GM12801 (cell line): ENCODE data around the gene SYT5.

Source experiments
- TF ChIP-seq, protein P1 (sequence below): IDR thresholded peaks from one replicate; pipeline ENCODE4 v1.5.1; 2011; ENCODE audit warnings: control low read depth; ENCODE audit not compliant: insufficient read length; ENCODE audit errors: extremely low read depth

SYT5 gene

DNA sequence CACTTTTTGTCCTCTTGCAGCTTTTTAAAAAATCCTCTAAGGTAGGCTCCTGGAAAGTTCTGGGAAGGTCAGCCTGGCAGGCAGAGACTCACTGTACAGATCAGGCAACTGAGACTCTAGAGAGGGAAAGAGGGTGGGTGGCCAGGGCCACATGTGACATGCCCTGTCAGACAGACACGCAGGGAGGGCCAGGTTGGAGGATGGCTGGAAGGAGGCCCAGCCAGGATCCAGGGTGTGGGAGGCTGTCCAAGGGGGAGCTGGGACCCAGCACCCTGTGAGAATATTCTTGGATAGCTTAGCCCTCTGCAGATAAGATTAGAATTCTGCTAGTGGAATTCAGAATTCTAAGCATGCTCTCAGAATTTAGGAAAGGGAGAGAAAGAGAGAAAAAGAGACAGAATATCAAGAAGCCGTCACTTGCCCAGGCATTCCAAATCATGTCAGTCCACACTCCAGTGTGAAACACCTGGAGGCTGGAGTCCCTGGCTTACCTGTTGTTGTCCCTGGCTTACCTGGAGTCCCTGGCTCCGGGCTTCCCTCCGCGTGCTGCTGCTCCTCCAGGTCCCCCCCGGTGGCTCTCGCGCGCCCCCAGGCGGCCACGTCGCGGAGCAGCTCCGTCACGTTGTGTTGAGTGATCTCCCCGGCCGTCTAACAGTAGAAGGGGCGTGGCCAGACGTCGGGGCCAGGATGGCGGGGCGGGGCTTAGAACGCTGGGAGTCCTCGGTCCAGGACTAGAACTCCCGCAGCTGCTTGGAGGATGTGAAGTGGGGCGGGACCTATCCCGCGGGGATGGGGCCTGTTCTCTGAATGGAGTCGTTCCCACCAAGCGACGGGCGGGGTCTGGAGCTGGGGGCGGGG is 19.7 kb downstream of the SYT5 start:
- TF ChIP-seq, protein P1, sequence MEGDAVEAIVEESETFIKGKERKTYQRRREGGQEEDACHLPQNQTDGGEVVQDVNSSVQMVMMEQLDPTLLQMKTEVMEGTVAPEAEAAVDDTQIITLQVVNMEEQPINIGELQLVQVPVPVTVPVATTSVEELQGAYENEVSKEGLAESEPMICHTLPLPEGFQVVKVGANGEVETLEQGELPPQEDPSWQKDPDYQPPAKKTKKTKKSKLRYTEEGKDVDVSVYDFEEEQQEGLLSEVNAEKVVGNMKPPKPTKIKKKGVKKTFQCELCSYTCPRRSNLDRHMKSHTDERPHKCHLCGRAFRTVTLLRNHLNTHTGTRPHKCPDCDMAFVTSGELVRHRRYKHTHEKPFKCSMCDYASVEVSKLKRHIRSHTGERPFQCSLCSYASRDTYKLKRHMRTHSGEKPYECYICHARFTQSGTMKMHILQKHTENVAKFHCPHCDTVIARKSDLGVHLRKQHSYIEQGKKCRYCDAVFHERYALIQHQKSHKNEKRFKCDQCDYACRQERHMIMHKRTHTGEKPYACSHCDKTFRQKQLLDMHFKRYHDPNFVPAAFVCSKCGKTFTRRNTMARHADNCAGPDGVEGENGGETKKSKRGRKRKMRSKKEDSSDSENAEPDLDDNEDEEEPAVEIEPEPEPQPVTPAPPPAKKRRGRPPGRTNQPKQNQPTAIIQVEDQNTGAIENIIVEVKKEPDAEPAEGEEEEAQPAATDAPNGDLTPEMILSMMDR = no peak

DNA sequence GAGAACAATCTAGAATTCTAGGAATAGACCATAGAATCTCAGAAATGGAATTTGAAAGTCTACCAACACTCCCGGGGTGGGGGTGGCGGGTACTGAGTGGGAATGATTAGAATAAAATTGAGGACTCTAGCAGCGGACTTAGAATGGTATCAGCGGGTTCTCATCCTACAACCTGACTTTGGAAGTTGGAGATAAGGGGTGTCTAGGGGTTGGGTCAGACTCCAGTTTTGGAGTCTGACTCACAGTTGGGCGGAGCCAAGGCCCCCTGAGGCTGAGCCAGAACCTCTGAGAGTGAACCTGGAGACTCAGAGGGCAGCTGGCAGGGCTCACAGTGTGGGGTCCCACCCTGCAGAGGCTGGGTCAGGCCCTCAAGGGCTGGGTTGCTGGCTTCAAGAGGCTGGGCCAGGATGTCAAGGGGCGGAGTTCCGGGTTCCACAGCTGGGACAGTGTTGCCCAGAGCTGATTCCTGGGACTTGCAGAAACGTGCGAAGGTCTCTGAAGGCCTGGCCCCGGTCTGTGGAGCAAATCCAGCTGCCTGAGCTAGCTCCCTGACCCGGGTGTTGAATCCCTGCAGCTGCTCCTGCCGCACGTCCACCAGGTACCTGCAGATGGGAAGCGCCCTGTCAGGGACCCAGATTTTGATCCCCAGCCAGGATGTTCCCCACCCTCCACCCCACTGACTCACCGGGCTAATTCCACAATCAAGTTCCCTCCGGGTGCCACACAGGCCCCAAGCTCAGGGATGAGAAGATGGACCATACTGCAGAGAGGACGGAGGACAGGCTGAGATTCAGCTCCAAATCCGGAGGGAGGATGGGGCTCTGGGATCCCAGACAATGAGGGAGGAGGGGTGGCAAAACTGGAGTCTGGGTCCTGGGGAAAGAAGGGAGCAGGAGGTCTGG is 21.0 kb downstream of the SYT5 start:
- TF ChIP-seq, protein P1 = no peak

DNA sequence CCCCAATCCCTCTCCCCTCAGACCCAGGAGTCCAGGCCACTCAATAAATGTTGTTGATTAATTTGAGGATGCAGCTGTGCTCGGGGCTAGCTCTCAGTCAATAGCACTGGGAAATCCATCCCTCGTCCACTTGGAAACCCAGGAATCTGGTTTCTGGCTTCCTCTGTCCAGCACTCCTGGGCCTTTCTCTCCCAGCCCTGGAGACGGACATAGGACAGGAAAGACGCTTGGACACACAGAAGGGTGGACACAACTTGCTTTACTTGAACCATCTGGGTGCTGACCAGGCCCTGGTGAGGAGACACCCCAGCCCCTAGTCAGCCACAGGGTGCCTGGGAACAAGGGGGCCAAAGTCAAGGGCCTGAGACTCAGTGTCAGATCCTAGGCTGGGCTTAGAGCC is 21.7 kb downstream of the SYT5 start:
- TF ChIP-seq, protein P1 = no peak

DNA sequence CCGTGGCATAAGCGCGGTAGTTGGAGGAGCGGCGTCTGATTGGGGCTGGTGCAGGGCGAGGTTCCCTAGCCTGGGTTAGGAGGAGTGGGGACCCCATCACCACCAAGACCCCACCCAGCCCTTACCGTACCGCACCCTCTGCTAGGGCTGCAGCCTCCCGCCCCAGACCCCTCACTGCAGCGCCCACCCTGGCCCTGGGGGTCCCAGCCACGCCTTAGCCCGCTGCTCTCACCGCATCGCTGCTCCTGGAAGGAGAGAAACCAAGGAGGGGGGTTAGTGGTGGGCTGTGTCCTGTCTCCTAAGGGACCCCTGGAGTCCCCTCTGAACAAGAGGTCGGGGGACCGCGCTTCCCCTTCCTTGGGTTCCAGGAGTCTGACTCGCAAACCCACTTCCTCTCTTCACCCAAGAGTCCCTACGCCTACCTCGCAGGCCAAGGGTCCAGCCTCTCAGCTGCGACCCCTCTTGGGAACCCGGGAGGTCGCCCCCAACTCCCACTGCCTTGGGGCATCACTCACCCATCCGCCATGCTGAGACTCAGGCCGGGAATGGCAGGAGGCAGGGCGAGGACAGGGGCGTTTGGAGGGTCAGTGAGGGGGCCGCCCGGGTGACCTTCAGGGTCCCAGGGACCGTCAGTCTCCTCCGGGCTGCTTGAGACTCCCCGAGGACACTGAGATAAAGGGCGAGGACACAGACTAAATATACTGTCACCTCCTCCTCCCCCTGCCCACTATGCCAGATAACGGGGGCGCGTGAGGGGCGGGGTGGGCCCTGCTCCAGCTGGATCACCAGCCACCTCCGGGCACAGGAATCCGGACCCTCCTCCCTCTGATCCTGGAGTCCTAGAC is 22.8 kb downstream of the SYT5 start, which contains the start of gene TNNI3:
TNNI3 (minus strand) TSS at position 669 of the 845 bp plus-strand sequence; CDS start at position 526, 143 bp downstream.
- TF ChIP-seq, protein P1 = no peak

DNA sequence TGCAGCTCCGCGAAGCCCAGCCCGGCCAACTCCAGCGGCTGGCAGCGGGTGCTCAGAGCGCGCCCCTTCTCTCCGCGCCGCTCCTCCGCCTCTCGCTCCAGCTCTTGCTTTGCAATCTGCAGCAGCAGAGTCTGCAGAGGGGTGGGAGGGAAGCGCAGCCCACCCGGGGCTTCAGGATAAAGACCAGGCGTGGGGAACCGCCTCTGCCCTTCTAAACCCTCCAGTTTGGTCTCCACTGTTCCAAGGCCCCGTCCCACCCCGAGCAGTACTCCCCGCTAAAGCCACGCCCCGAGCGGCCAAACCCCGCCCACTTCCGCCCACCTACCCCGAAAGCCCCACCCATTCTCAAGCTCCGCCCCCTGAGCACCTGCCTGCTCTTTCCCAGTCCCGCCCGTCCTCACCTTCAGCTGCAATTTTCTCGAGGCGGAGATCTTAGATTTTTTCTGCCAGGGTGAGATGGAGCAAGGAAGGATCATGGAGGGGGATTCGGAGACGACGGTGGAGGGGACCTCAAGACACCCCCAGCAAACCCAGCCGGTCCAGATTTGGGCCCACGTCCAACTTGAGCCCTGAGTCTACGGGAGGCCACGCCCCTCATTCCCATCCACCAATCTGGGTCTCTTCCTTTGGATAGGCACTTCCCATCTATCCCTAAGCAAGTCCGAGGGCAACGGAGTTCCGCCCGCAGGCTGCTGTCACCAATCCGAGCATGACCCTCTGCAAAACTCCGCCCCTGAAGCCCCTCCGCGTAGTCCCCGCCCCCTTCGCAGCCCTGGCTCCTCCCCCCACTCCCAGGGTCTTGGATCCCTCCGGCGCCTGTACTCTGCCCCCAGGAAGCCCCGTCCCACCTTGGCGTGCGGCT is 23.7 kb downstream of the SYT5 start:
- TF ChIP-seq, protein P1 = no peak

DNA sequence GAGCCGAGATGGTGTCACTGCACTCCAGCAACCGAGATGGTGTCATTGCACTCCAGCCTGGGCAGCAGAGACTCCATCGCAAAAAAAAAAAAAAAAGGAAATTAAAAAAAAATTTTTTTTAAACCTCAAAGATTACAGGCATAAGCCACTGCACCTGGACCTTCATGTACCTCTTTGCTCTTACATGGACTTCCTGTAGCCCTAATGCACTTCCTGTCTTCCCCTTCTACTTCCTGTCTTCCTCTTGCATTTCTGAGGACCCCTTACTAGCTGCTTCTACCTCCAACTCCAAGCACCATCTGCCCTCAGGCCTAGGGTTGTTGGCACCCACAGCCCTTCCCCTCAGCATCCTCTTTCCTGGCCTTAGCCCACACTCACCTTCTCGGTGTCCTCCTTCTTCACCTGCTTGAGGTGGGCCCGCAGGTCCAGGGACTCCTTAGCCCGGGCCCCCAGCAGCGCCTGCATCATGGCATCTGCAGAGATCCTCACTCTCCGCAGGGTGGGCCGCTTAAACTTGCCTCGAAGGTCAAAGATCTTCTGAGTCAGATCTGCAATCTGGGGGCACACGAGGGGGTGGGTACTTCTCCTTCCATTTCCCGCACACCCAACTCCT is 26.3 kb downstream of the SYT5 start:
- TF ChIP-seq, protein P1 = no peak
